ENCODE measurements around the gene FAM83C. TPM values are rescaled to one million over a fixed set of nuclear protein-coding genes. Genes with fewer than 3 reads are reported as not detected.

The FAM83C gene
- total and polyA plus RNA-seq, 9 of the 15 experiments (the other 6 are each of a cell fraction or from before 2014, with no cell fraction given) = not detected

DNA sequence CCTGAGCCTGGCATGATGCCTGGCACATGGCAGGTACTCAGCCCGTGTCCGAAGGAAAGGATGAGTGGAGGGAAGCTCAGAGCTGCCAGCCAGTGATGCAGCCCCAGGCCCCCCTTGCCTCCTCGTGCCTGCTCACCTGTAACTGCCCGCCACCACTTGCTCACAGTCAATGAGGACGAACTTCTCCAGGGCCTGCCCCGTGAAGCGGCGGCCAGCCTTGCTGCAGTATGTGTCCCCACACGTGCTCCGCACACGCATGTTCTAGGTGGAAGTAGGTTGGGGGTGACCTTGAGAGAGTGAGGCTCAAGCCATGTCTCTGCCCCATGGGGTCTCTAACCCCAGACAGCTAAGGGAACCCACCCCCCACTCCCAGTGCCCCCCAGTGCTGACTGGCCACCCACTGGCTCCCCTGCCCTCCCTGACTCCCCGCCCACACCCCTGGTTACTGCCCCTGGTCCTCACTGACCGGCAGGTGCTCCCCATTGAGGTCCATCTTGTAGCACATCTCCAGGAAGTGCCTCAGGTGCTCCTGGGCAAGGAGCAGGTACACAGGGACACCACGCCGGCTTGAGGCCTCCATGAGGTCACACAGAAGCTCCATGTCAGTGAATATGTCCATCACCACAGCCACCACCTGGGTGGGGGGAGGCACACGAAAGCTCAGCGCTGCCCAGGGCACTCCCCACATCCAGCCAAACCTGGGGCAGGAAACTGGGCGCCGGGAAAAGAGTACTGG, 3.7 kb downstream of the FAM83C start:
- H3K4me2 ChIP-seq (ENCODE audit: insufficient read depth, low read length) = no peak overlapping the region
- no peaks in the 10 kb centered on the region for H3K9me3 ChIP-seq (replicated peaks; ENCODE audit: control insufficient read depth, insufficient read depth, low read depth, low read length)
- in situ Hi-C loops (cut with MboI) (no loop called here), intact Hi-C loops (cut with micrococcal nuclease) (no loop called here)
- FAIRE-seq (no peak), ATAC-seq (no peak), DNase-seq (ENCODE audit: extremely low read depth in 1 of 4, low spot score in 3 of 4) (no peak)
- ChIA-PET POLR2A (interaction anchor here (0.6 to 1.0 kb wide), 2 partner anchors 9 to 11 kb away, joined by 3 read pairs; no protein-coding TSS in a partner anchor), CTCF (ENCODE audit: low intra/inter-chr PET ratio) (no interaction called here)
- no peaks in the 10 kb centered on the region for H3K9me1 ChIP-seq (ENCODE audit: control insufficient read depth, insufficient read depth, low read length)
- WGBS (ENCODE audit: insufficient coverage, low coverage, missing lambda C conversion rate) = 40% methylated on average over 17 of the region's 19 CpGs
- H2AFZ ChIP-seq (ENCODE audit: low read depth, low read length) = no peak overlapping the region
- no peaks in the 10 kb centered on the region for H4K20me1 ChIP-seq (replicated peaks; ENCODE audit: control insufficient read depth, insufficient read depth, low read length)
- H3K79me2 ChIP-seq (ENCODE audit: control insufficient read depth, insufficient read depth, low read length) = peaks cover 15% of the 10 kb centered on the region
- H3K36me3 ChIP-seq (ENCODE audit: control insufficient read depth, insufficient read depth, low read length) = peaks cover 3% of the 10 kb centered on the region; the same call in 1 of the 3 replicates
- H3K4me1 ChIP-seq (replicated peaks in 1 of 2; ENCODE audit: control insufficient read depth in 2 of 2, insufficient read depth in 2 of 2, low read length in 2 of 2) = peaks cover 6 to 49% of the 10 kb centered on the region in 2 experiments; a peak in 4 of 5 replicates
- H3K27me3 ChIP-seq (ENCODE audit: control insufficient read depth in 2 of 2, insufficient read depth in 2 of 2, low read length in 2 of 2) = peaks cover 3 to 25% of the 10 kb centered on the region in 2 experiments; a peak in 4 of 5 replicates
- H3K4me3 ChIP-seq = no peak overlapping the region
- no TSS peak for BruUV-seq (replicated peaks)
- H3K9ac ChIP-seq (ENCODE audit: insufficient read depth in 1 of 2, low read depth in 2 of 2, low read length in 2 of 2) = no peak overlapping the region
- no peak overlapping the region for H3K27ac ChIP-seq (ENCODE audit: extremely low read depth, low read depth, low read length)
- no peak for TF ChIP-seq NFXL1 (CRISPR knock-in tag; IDR thresholded peaks at IDR 0.05)
- TF ChIP-seq, protein P1, sequence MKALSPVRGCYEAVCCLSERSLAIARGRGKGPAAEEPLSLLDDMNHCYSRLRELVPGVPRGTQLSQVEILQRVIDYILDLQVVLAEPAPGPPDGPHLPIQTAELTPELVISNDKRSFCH (CRISPR knock-in tag; IDR thresholded peaks at IDR 0.05) = no peak
- TF ChIP-seq, protein P1 (tag; IDR thresholded peaks at IDR 0.05) = no peak
- TF ChIP-seq DDX20 (tag; IDR thresholded peaks at IDR 0.05; ENCODE audit: low read depth) = no peak
- TF ChIP-seq STAT5B (CRISPR knock-in tag; IDR thresholded peaks at IDR 0.05) = no peak
- TF ChIP-seq ZSCAN29 (IDR thresholded peaks at IDR 0.05) = no peak
- TF ChIP-seq, protein P2, sequence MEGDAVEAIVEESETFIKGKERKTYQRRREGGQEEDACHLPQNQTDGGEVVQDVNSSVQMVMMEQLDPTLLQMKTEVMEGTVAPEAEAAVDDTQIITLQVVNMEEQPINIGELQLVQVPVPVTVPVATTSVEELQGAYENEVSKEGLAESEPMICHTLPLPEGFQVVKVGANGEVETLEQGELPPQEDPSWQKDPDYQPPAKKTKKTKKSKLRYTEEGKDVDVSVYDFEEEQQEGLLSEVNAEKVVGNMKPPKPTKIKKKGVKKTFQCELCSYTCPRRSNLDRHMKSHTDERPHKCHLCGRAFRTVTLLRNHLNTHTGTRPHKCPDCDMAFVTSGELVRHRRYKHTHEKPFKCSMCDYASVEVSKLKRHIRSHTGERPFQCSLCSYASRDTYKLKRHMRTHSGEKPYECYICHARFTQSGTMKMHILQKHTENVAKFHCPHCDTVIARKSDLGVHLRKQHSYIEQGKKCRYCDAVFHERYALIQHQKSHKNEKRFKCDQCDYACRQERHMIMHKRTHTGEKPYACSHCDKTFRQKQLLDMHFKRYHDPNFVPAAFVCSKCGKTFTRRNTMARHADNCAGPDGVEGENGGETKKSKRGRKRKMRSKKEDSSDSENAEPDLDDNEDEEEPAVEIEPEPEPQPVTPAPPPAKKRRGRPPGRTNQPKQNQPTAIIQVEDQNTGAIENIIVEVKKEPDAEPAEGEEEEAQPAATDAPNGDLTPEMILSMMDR (IDR thresholded peaks at IDR 0.05 in 2 of 3, conservative IDR thresholded peaks at IDR 0.05 in 1 of 3; ENCODE audit: insufficient read depth in 2 of 3, low read depth in 1 of 3, low read length in 3 of 3) = no peak
- no peak for TF ChIP-seq SAFB (IDR thresholded peaks at IDR 0.05; ENCODE audit: borderline replicate concordance, low read depth, low read length)
- TF ChIP-seq, protein P3, sequence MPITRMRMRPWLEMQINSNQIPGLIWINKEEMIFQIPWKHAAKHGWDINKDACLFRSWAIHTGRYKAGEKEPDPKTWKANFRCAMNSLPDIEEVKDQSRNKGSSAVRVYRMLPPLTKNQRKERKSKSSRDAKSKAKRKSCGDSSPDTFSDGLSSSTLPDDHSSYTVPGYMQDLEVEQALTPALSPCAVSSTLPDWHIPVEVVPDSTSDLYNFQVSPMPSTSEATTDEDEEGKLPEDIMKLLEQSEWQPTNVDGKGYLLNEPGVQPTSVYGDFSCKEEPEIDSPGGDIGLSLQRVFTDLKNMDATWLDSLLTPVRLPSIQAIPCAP (CRISPR knock-in tag; IDR thresholded peaks at IDR 0.05; ENCODE audit: borderline replicate concordance) = no peak
- TF ChIP-seq C11orf30 (IDR thresholded peaks at IDR 0.05; ENCODE audit: low read depth) = no peak
- TF ChIP-seq CBFA2T2 (conservative IDR thresholded peaks at IDR 0.05) = no peak
- TF ChIP-seq, protein P4, sequence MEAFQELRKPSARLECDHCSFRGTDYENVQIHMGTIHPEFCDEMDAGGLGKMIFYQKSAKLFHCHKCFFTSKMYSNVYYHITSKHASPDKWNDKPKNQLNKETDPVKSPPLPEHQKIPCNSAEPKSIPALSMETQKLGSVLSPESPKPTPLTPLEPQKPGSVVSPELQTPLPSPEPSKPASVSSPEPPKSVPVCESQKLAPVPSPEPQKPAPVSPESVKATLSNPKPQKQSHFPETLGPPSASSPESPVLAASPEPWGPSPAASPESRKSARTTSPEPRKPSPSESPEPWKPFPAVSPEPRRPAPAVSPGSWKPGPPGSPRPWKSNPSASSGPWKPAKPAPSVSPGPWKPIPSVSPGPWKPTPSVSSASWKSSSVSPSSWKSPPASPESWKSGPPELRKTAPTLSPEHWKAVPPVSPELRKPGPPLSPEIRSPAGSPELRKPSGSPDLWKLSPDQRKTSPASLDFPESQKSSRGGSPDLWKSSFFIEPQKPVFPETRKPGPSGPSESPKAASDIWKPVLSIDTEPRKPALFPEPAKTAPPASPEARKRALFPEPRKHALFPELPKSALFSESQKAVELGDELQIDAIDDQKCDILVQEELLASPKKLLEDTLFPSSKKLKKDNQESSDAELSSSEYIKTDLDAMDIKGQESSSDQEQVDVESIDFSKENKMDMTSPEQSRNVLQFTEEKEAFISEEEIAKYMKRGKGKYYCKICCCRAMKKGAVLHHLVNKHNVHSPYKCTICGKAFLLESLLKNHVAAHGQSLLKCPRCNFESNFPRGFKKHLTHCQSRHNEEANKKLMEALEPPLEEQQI (IDR thresholded peaks at IDR 0.05) = no peak
- no peak for TF ChIP-seq SAP30 (IDR thresholded peaks at IDR 0.05; ENCODE audit: borderline replicate concordance, insufficient read depth, low read depth, low read length, poor library complexity, severe bottlenecking)
- TF ChIP-seq, protein P5, sequence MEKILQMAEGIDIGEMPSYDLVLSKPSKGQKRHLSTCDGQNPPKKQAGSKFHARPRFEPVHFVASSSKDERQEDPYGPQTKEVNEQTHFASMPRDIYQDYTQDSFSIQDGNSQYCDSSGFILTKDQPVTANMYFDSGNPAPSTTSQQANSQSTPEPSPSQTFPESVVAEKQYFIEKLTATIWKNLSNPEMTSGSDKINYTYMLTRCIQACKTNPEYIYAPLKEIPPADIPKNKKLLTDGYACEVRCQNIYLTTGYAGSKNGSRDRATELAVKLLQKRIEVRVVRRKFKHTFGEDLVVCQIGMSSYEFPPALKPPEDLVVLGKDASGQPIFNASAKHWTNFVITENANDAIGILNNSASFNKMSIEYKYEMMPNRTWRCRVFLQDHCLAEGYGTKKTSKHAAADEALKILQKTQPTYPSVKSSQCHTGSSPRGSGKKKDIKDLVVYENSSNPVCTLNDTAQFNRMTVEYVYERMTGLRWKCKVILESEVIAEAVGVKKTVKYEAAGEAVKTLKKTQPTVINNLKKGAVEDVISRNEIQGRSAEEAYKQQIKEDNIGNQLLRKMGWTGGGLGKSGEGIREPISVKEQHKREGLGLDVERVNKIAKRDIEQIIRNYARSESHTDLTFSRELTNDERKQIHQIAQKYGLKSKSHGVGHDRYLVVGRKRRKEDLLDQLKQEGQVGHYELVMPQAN (IDR thresholded peaks at IDR 0.05; ENCODE audit: borderline replicate concordance) = no peak
